Non-pigmented ciliary epithelial cell (primary cell): ENCODE results near the gene GNB1L.

Experiments
- DNase-seq: peaks from one replicate; pipeline ENCODE4 v3.0.0-alpha.2; 2010; ENCODE audit warnings: low read depth

Gene GNB1L

GRCh38 chr22:19808873-19809478, 45.7 kb downstream of the GNB1L start:
- no peak for DNase-seq

- DNase-seq: no peak
Measured at GRCh38 chr22:19807914-19808872, 46.5 kb downstream of the GNB1L start.

DNA sequence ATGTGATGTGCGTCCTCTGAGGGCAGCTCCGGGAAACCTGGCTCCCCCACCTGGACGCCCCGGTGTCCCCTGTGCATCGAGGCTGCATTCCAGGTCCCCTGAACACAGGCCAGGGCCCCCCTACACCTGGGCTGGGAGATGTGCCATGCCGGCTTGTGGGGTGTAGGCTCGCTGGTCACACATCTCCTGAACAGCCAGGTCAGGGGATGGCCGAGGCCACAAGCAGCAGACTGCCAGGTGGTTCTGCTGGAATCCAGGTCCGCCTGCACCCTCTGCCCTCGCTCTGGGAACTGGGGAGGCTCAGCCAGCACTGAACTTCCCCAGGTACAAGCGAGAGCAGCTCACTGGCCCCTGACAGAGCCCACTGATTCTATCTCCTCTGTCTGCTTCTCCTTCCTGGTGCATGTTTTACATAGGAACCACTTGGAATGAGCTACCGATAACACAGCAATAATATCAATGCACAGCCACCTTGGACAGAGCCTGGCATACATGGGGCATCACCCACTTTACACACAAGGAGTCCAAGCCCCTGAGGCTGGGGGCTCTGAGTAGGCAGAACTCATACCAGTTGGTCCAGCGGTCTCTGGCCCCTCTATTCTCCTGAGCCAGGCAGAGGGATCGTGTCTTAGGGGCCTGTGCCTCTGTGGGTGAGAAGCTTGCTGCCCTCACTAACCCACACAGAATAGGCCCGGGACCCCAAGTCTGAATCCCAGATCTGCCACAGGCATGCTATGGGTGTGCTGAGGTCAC, 47.3 kb downstream of the GNB1L start:
- DNase-seq: no peak

- DNase-seq: no peak
Measured at GRCh38 chr22:19806213-19807160, 48.2 kb downstream of the GNB1L start.

DNA sequence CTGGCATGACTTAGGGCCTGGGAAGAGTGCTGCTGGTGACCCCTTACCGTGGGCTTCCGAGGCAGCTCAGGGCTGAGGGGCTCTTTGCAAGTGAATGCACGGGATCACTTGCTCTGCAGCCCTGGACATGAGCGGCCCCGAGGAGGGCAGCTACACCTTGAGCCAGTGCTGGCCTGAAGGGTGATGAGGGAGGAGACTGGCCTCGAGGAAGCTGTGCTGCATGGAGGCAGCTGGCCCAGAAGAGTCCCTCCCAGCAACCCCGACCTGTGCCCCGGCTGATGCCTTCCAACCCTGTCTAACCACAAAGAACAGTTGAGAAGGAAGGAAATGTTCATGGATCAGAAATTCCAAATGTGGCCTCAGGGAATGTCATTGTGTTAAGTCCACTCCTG, 48.9 kb downstream of the GNB1L start:
- DNase-seq: no peak

DNA sequence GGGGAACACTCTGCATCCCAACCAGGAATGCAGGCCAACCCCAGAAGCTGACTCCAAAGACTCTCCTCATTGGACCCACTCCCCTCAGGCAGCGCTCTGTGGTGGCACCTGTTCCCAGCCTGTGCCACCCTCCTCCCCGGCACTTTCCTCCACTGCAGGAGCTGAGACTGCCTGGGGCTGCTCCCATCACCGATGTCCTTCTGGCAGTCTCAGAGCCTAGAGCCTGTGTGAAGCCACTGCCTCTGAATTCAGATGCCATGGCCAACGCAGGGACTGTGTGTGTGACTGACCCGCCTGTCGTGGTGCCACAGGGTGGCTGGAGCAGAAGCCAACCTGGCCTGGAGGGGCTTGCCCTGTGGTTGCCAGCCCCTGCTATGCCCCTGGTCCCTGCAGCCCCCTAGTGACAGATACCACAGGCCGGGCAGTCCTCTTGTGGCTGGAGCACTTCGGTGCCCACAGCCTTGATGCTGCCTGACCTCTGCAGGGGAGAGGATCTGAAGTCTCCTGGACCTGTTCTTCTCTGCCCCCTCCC, 50.9 kb downstream of the GNB1L start:
- DNase-seq: no peak

DNA sequence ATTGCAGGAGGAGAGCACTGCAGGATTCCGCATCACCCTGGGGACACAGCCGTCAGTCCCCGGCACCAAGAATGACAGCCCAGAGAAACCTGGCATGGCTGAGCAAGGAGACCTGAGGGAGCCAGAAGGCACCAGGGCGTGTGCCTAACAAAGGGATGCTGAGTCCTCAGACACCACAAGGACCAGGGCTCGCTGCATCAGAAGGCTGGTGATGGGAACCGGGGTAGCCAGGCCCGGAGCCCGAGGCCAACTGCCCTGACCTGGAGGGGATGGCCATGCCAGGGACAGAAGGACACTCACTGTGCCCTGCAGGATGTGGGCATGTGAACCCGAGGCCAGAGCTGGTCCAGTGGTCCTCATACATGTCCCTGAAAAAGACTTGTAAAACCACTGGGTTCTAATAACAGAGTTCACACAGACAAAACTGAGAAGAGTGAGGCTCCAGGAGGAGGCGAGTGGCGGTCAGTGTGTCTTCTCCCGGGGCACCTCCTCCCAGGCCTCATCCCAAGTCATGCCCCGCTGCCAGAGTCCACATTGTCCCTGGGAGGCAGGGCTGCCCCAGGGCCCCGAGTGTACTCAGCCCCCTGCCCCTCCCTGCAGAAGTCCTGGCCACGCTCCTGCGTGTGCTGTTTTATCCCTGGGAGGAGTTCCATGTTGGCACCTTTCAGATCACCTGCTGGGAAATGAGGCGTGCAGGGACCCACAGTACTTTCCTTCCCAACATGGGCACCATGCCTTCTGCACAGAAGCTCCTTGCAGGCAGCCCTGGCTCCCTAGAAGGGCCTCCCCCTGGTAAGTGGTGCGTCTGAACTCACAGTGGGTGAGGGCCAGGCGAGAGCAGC, 51.6 kb downstream of the GNB1L start:
- no peak for DNase-seq

GRCh38 chr22:19802001-19802893, 52.4 kb downstream of the GNB1L start:
- no peak for DNase-seq

GRCh38 chr22:19801340-19802000, 53.2 kb downstream of the GNB1L start:
- DNase-seq: no peak

DNA sequence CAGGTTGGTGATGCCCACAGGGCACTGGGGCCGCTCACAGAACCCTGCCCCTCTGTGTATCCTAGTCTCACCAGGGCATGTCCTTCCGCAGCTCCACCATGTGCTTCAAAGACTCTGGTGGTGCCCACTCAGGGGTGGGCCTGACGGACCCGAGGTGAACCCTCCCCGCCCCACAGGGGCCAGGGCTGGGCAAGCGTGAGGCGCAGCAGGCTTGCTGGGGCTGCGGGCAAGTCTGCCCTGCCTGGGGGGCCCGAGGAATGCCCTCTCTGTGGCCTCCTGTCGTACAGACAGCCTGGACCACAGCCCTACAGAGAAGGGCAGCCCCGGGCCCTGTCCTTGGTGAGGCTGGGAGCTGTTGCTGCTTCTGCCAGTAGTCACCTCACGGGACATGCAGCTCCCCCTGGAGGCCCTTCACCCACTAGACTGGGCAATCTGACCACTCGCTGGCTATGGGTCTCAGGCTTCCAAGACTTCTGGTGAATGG, 53.9 kb downstream of the GNB1L start:
- peak; percentile 6 for DNase-seq

GRCh38 chr22:19800306-19800705, 54.4 kb downstream of the GNB1L start:
- DNase-seq: no peak

DNA sequence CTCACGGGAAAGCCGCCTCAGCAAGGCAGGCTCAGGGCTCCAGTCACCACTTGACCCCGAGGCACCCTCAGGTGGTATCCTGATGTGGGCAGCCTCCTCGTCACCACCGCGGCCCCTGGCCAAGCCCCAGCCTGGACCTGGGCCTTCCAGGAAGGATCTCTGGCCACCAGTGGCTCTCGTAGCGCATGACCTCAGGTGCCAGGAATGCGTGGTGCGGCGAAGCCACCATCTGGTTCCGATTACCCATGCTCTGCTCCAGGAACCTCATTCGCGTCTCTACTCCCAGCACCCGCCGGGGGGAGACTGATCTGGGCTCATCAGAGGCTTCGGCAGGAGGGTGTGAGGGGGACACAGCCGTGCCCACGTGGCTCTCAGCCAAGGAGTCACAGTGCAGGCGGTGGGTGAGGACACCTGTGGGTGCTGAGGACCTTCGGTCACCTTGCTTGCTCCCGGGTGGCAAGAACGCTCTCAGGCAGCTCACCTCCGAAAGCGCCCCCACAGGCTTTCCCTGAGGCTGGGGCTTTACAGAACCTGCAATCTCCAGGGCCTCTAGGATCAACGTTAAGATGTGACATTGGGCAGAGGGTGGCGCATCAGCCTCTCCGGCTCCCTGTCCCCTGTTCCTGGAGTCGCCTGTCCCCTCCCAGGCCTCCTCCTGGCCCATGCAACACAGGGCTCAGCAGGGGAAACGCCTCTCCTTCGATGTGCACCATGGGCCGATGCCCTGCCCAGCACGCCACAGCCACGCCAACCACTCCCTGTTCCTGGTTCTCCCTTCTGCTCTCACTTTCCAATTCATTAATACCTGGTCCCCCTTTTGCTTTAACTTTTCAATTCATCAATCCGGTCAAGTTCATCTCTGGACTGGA, 55.1 kb downstream of the GNB1L start:
- DNase-seq: peak; percentile 55

- DNase-seq: no peak
Measured at GRCh38 chr22:19798891-19799293, 55.8 kb downstream of the GNB1L start.

- DNase-seq: no peak
Measured at GRCh38 chr22:19798003-19798665, 56.5 kb downstream of the GNB1L start.

DNA sequence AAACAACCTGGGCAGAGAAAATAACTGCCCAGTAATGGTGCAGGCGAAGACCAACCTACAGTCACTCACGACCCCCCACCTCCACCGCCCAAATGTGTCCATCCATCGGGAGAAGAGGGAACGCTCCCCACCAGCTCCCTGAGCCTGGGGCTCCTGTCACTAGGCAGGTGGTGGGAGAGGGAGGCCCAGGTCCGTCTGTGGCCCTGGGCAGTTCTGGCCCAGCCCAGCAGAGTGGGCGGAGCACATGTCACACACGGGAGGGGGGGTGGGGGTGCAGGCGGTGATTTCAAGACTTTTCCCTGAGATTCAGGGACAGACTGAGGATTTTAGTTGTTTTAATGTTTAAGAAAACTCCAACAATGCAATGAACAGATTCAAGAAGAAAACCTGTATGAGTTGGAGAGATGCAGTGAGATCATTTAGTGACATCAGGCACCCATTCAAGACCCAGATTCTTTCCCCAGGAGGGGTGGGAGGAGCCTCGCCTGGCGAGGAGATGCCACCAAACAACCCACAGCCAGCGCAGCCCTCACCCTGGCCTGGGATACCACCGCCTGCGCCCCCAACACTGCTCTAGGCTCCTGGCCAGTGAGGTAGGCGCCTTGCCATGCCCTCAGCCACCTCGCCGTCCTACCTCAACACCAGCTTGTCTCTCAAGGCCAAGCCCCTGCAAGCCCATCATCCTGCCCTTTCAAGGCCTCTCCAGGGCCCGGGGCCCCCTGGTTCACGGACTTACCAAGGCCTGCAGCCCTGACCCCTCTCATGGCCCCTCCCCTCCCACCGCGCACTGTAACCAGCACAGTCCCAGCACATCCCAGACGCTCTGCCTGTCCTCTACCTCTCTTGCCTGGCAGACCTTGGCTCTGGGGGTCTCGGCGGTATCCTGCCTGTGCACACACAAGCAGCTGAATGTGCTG, 57.3 kb downstream of the GNB1L start:
- DNase-seq: no peak

GRCh38 chr22:19796160-19796559, 58.5 kb downstream of the GNB1L start:
- no peak for DNase-seq
